Mesendoderm (in vitro differentiated cells): ENCODE data around the gene IL6R.

ENCODE experiments used
- DNase-seq: peaks from one replicate; pipeline ENCODE4 v3.0.0; 2013
- H2AK5ac ChIP-seq: 2 replicates; pipeline ENCODE4 v1.6.1; 2013; ENCODE audit warnings: low read length, inconsistent platforms
- H2BK120ac ChIP-seq: 2 replicates; pipeline ENCODE4 v1.6.1; 2013; ENCODE audit warnings: low read depth, mild to moderate bottlenecking, low read length, moderate library complexity, mixed read lengths
- H2BK15ac ChIP-seq: replicated peaks from 2 replicates; pipeline ENCODE4 v1.6.1; 2013; ENCODE audit warnings: low read depth, mild to moderate bottlenecking, moderate library complexity
- H2BK5ac ChIP-seq: 2 replicates; pipeline ENCODE4 v1.6.1; 2013; ENCODE audit warnings: low read length, inconsistent platforms
- H3K18ac ChIP-seq: 2 replicates; pipeline ENCODE4 v1.6.1; 2013; ENCODE audit warnings: mild to moderate bottlenecking, low read length, mixed read lengths
- H3K23ac ChIP-seq: one replicate; pipeline ENCODE4 v1.6.1; 2013; ENCODE audit warnings: low read length
- H3K27ac ChIP-seq: 2 replicates; pipeline ENCODE4 v1.5.1; 2013; ENCODE audit warnings: low read depth, mild to moderate bottlenecking, inconsistent platforms, low read length, moderate library complexity
- H3K27me3 ChIP-seq: 2 replicates; pipeline ENCODE4 v1.6.1; 2013; ENCODE audit warnings: low read length, control low read depth, mild to moderate bottlenecking, inconsistent platforms; ENCODE audit not compliant: insufficient read depth, poor library complexity
- H3K36me3 ChIP-seq: 2 replicates; pipeline ENCODE4 v1.6.1; 2013; ENCODE audit warnings: low read length, inconsistent platforms; ENCODE audit not compliant: control insufficient read depth, insufficient read depth
- H3K4ac ChIP-seq: one replicate; pipeline ENCODE4 v1.6.1; 2013; ENCODE audit warnings: low read depth, mild to moderate bottlenecking, low read length, moderate library complexity
- H3K4me1 ChIP-seq: 2 replicates; pipeline ENCODE4 v1.6.1; 2013; ENCODE audit warnings: low read depth, low read length, inconsistent platforms; ENCODE audit not compliant: control insufficient read depth
- H3K4me2 ChIP-seq: 2 replicates; pipeline ENCODE4 v1.6.1; 2013; ENCODE audit warnings: low read length
- H3K4me3 ChIP-seq: 2 replicates; pipeline ENCODE4 v1.5.1; 2013; ENCODE audit warnings: mild to moderate bottlenecking, low read length
- H3K56ac ChIP-seq: one replicate; pipeline ENCODE4 v1.6.1; 2013; ENCODE audit warnings: low read length
- H3K79me1 ChIP-seq: 2 replicates; pipeline ENCODE4 v1.6.1; 2013; ENCODE audit warnings: low read length, inconsistent platforms
- H3K79me2 ChIP-seq: 2 replicates; pipeline ENCODE4 v1.6.1; 2013; ENCODE audit warnings: mild to moderate bottlenecking, low read length; ENCODE audit not compliant: control insufficient read depth, insufficient read depth
- H3K9ac ChIP-seq: 2 replicates; pipeline ENCODE4 v1.6.1; 2013; ENCODE audit warnings: low read length, inconsistent platforms
- H4K5ac ChIP-seq: one replicate; pipeline ENCODE4 v1.6.1; 2013; ENCODE audit warnings: low read length
- H4K8ac ChIP-seq: one replicate; pipeline ENCODE4 v1.6.1; 2013; ENCODE audit warnings: low read depth, mild to moderate bottlenecking, control low read depth, low read length, moderate library complexity
- WGBS: extraction: QIAGEN DNeasy Blood & Tissue Kit; methylation state at CpG from one replicate; pipeline ENCODE4 v1.1.7; 2013; ENCODE audit warnings: low lambda C conversion rate, missing lambda C conversion rate; ENCODE audit not compliant: insufficient coverage; ENCODE audit errors: extremely low coverage; 5-methylcytosine and 5-hydroxymethylcytosine counted together

The IL6R gene

GRCh38 chr1:154479764-154480421, 74.8 kb downstream of the IL6R start:
- no peak overlapping the region for H3K4me3 ChIP-seq
- no peak overlapping the region for H3K23ac ChIP-seq
- H3K9ac ChIP-seq = no peak overlapping the region
- no peak overlapping the region for H2BK5ac ChIP-seq
- H2AK5ac ChIP-seq = no peak overlapping the region
- H3K56ac ChIP-seq = peak overlapping the region; percentile 1
- H4K8ac ChIP-seq = no peak overlapping the region
- H3K79me2 ChIP-seq = no peaks in the 10 kb centered on the region
- no CpG with 5 or more reads among the region's 9 CpGs for WGBS
- H3K27me3 ChIP-seq = no peaks in the 10 kb centered on the region
- H2BK15ac ChIP-seq = no peak overlapping the region
- no peak overlapping the region for H2BK120ac ChIP-seq
- H3K27ac ChIP-seq = no peak overlapping the region
- no peaks in the 10 kb centered on the region for H3K79me1 ChIP-seq
- H3K4me2 ChIP-seq = no peak overlapping the region
- no peak overlapping the region for H3K4ac ChIP-seq
- no peaks in the 10 kb centered on the region for H3K4me1 ChIP-seq
- no peak overlapping the region for H3K18ac ChIP-seq
- H4K5ac ChIP-seq = no peak overlapping the region
- H3K36me3 ChIP-seq = no peaks in the 10 kb centered on the region
- DNase-seq = peak; percentile 69

GRCh38 chr1:154481053-154481452, 75.9 kb downstream of the IL6R start:
- Histone ChIP-seq H2BK120ac (no peak overlapping the region), H3K27me3 (no peaks in the 10 kb centered on the region), H2AK5ac (no peak overlapping the region), H3K79me2 (no peaks in the 10 kb centered on the region), H3K4me1 (no peaks in the 10 kb centered on the region), H3K79me1 (no peaks in the 10 kb centered on the region), H2BK5ac (no peak overlapping the region), H3K23ac (no peak overlapping the region), H3K4me3 (no peak overlapping the region), H3K18ac (no peak overlapping the region), H2BK15ac (no peak overlapping the region), H3K9ac (no peak overlapping the region), H3K27ac (no peak overlapping the region), H3K56ac (no peak overlapping the region), H3K4ac (no peak overlapping the region), H4K5ac (no peak overlapping the region), H4K8ac (no peak overlapping the region), H3K36me3 (no peaks in the 10 kb centered on the region), H3K4me2 (no peak overlapping the region)
- no CpG with 5 or more reads among the region's 1 CpG for WGBS
- DNase-seq = peak; percentile 72

- no CpG with 5 or more reads among the region's 14 CpGs for WGBS
- Histone ChIP-seq H2AK5ac (no peak overlapping the region), H3K4me1 (peaks cover 1% of the 10 kb centered on the region), H3K18ac (no peak overlapping the region), H3K27me3 (no peaks in the 10 kb centered on the region), H4K8ac (no peak overlapping the region), H3K23ac (no peak overlapping the region), H3K36me3 (no peaks in the 10 kb centered on the region), H2BK5ac (no peak overlapping the region), H2BK120ac (no peak overlapping the region), H3K56ac (no peak overlapping the region), H3K4me3 (no peak overlapping the region), H3K4me2 (no peak overlapping the region), H3K9ac (no peak overlapping the region), H4K5ac (no peak overlapping the region), H2BK15ac (no peak overlapping the region), H3K4ac (no peak overlapping the region), H3K79me2 (no peaks in the 10 kb centered on the region), H3K27ac (no peak overlapping the region), H3K79me1 (no peaks in the 10 kb centered on the region)
- peak; percentile 57 for DNase-seq
These were observed 79.0 kb downstream of the IL6R start for GRCh38 chr1:154483941-154484803.

GRCh38 chr1:154485106-154485505, 80.0 kb downstream of the IL6R start:
- Histone ChIP-seq H3K56ac (no peak overlapping the region), H4K5ac (no peak overlapping the region), H3K4me2 (no peak overlapping the region), H3K36me3 (no peaks in the 10 kb centered on the region), H3K4me3 (no peak overlapping the region), H3K27me3 (no peaks in the 10 kb centered on the region), H3K9ac (no peak overlapping the region), H2BK5ac (no peak overlapping the region), H2BK15ac (no peak overlapping the region), H4K8ac (no peak overlapping the region), H3K18ac (no peak overlapping the region), H3K79me1 (no peaks in the 10 kb centered on the region), H3K79me2 (no peaks in the 10 kb centered on the region), H2BK120ac (no peak overlapping the region), H3K4ac (no peak overlapping the region), H2AK5ac (no peak overlapping the region), H3K27ac (no peak overlapping the region), H3K4me1 (peaks cover 2% of the 10 kb centered on the region), H3K23ac (no peak overlapping the region)
- no peak for DNase-seq
- no CpG with 5 or more reads among the region's 5 CpGs for WGBS

- H3K4me1 ChIP-seq = peaks cover 2% of the 10 kb centered on the region
- no peaks in the 10 kb centered on the region for H3K79me2 ChIP-seq
- no peak overlapping the region for H3K9ac ChIP-seq
- no peak overlapping the region for H3K56ac ChIP-seq
- no peak overlapping the region for H2BK120ac ChIP-seq
- no peaks in the 10 kb centered on the region for H3K27me3 ChIP-seq
- DNase-seq = no peak
- H3K27ac ChIP-seq = no peak overlapping the region
- no peak overlapping the region for H3K4me3 ChIP-seq
- H3K18ac ChIP-seq = no peak overlapping the region
- no peaks in the 10 kb centered on the region for H3K36me3 ChIP-seq
- no peak overlapping the region for H2BK15ac ChIP-seq
- no peak overlapping the region for H4K5ac ChIP-seq
- H3K23ac ChIP-seq = no peak overlapping the region
- no peak overlapping the region for H4K8ac ChIP-seq
- no CpG with 5 or more reads among the region's 7 CpGs for WGBS
- no peak overlapping the region for H2AK5ac ChIP-seq
- no peak overlapping the region for H2BK5ac ChIP-seq
- H3K4ac ChIP-seq = no peak overlapping the region
- H3K4me2 ChIP-seq = no peak overlapping the region
- no peaks in the 10 kb centered on the region for H3K79me1 ChIP-seq
These were observed 80.9 kb downstream of the IL6R start for GRCh38 chr1:154485910-154486496.
